Stimulated activated memory B cell treated with anti-CD40 and anti-IgM and Interleukin-4, amounts not matched to agents 10 μg/mL and 1 μg/mL and 100 μg/mL, for 72 hours (primary cell): Measurements from ENCODE around the gene MAP4.
A peak's percentile ranks its signal among the peaks of the same experiment; 100 is the strongest.
"Not testable (repeated sequence)": the region's sequence is repeated elsewhere in the genome, so short reads cannot be mapped to it uniquely, and the experiment has no call there.

ENCODE experiments used
- ATAC-seq: fragments of 150-1000 bp; cut with Tn5 transposase; 2 replicates; pipeline ENCODE4 v1.10.0; 2021
- H3K27ac Mint-ChIP-seq: one replicate; pipeline ENCODE4 v1.8.0; 2022; ENCODE audit warnings: mild to moderate bottlenecking, mixed read lengths
- H3K27me3 Mint-ChIP-seq: one replicate; pipeline ENCODE4 v1.8.0; 2022; ENCODE audit warnings: mixed read lengths
- H3K36me3 Mint-ChIP-seq: one replicate; pipeline ENCODE4 v1.8.0; 2022; ENCODE audit warnings: mixed read lengths
- H3K4me1 Mint-ChIP-seq: one replicate; pipeline ENCODE4 v1.8.0; 2022; ENCODE audit warnings: mixed read lengths
- H3K4me3 Mint-ChIP-seq: one replicate; pipeline ENCODE4 v1.8.0; 2022; ENCODE audit warnings: mild to moderate bottlenecking, moderate library complexity, mixed read lengths
- H3K9me3 Mint-ChIP-seq: one replicate; pipeline ENCODE4 v1.8.0; 2022; ENCODE audit warnings: mixed read lengths

Gene MAP4

GRCh38 chr3:48026951-48027908 lies 11.0 kb upstream of the MAP4 start:
- ATAC-seq, result no peak
- Mint-ChIP-seq H3K4me1 (peaks cover 36% of the 10 kb centered on the region), H3K27me3 (no peaks in the 10 kb centered on the region), H3K9me3 (no peaks in the 10 kb centered on the region), H3K27ac (no peak overlapping the region), H3K4me3 (no peak overlapping the region), H3K36me3 (peaks cover 9% of the 10 kb centered on the region)

- no peak for ATAC-seq
- Mint-ChIP-seq H3K9me3 (no peaks in the 10 kb centered on the region), H3K36me3 (peaks cover 14% of the 10 kb centered on the region), H3K4me1 (peaks cover 43% of the 10 kb centered on the region), H3K27me3 (no peaks in the 10 kb centered on the region), H3K27ac (no peak overlapping the region), H3K4me3 (no peak overlapping the region)
These were observed 9.9 kb upstream of the MAP4 start for GRCh38 chr3:48026098-48026497.

- peaks cover 14% of the 10 kb centered on the region for H3K36me3 Mint-ChIP-seq
- peaks cover 53% of the 10 kb centered on the region for H3K4me1 Mint-ChIP-seq
- H3K9me3 Mint-ChIP-seq, result no peaks in the 10 kb centered on the region
- no peak overlapping the region for H3K27ac Mint-ChIP-seq
- no peak for ATAC-seq
- H3K27me3 Mint-ChIP-seq, result no peaks in the 10 kb centered on the region
- no peak overlapping the region for H3K4me3 Mint-ChIP-seq
These were observed 8.2 kb upstream of the MAP4 start for GRCh38 chr3:48024401-48024800.

GRCh38 chr3:48023377-48023776 lies 7.2 kb upstream of the MAP4 start:
- Mint-ChIP-seq H3K9me3 (no peaks in the 10 kb centered on the region), H3K4me1 (peaks cover 53% of the 10 kb centered on the region), H3K27ac (no peak overlapping the region), H3K36me3 (peaks cover 12% of the 10 kb centered on the region), H3K27me3 (no peaks in the 10 kb centered on the region), H3K4me3 (no peak overlapping the region)
- ATAC-seq, result no peak

GRCh38 chr3:48022178-48022577 lies 6.0 kb upstream of the MAP4 start:
- Mint-ChIP-seq H3K36me3 (peaks cover 6% of the 10 kb centered on the region), H3K27ac (peak overlapping the region; percentile 13), H3K4me3 (no peak overlapping the region), H3K27me3 (no peaks in the 10 kb centered on the region), H3K4me1 (peaks cover 48% of the 10 kb centered on the region), H3K9me3 (no peaks in the 10 kb centered on the region)
- no peak for ATAC-seq

GRCh38 chr3:48018841-48019240 lies 2.6 kb upstream of the MAP4 start:
- no peak for ATAC-seq
- no peaks in the 10 kb centered on the region for H3K27me3 Mint-ChIP-seq
- H3K4me3 Mint-ChIP-seq, result no peak overlapping the region
- peaks cover 6% of the 10 kb centered on the region for H3K36me3 Mint-ChIP-seq
- H3K9me3 Mint-ChIP-seq, result no peaks in the 10 kb centered on the region
- H3K27ac Mint-ChIP-seq, result no peak overlapping the region
- peaks cover 67% of the 10 kb centered on the region for H3K4me1 Mint-ChIP-seq

GRCh38 chr3:48015431-48016180 lies 610 bp downstream of the MAP4 start:
- peaks cover 53% of the 10 kb centered on the region for H3K4me1 Mint-ChIP-seq
- ATAC-seq, result no peak
- H3K27ac Mint-ChIP-seq, result peak overlapping the region; percentile 46
- no peak overlapping the region for H3K4me3 Mint-ChIP-seq
- H3K9me3 Mint-ChIP-seq, result no peaks in the 10 kb centered on the region
- peaks cover 5% of the 10 kb centered on the region for H3K36me3 Mint-ChIP-seq
- no peaks in the 10 kb centered on the region for H3K27me3 Mint-ChIP-seq

- ATAC-seq, result no peak
- H3K4me1 Mint-ChIP-seq, result peaks cover 43% of the 10 kb centered on the region
- no peaks in the 10 kb centered on the region for H3K9me3 Mint-ChIP-seq
- peaks cover 10% of the 10 kb centered on the region for H3K36me3 Mint-ChIP-seq
- H3K4me3 Mint-ChIP-seq, result no peak overlapping the region
- no peak overlapping the region for H3K27ac Mint-ChIP-seq
- H3K27me3 Mint-ChIP-seq, result no peaks in the 10 kb centered on the region
These were observed 1.9 kb downstream of the MAP4 start for GRCh38 chr3:48014358-48014757.

GRCh38 chr3:48013288-48013980 lies 2.8 kb downstream of the MAP4 start:
- Mint-ChIP-seq H3K4me1 (peaks cover 43% of the 10 kb centered on the region), H3K9me3 (no peaks in the 10 kb centered on the region), H3K36me3 (peaks cover 14% of the 10 kb centered on the region), H3K27ac (no peak overlapping the region), H3K27me3 (no peaks in the 10 kb centered on the region), H3K4me3 (no peak overlapping the region)
- ATAC-seq, result no peak

GRCh38 chr3:48012659-48013058 lies 3.6 kb downstream of the MAP4 start:
- Mint-ChIP-seq H3K36me3 (peaks cover 21% of the 10 kb centered on the region), H3K27ac (no peak overlapping the region), H3K4me1 (peaks cover 41% of the 10 kb centered on the region), H3K9me3 (no peaks in the 10 kb centered on the region), H3K4me3 (no peak overlapping the region), H3K27me3 (no peaks in the 10 kb centered on the region)
- ATAC-seq, result no peak

- not testable (repeated sequence) for H3K4me1 Mint-ChIP-seq, H3K4me3 Mint-ChIP-seq, ATAC-seq, H3K27ac Mint-ChIP-seq, H3K27me3 Mint-ChIP-seq, H3K9me3 Mint-ChIP-seq
- H3K36me3 Mint-ChIP-seq, result peaks cover 21% of the 10 kb centered on the region
These were observed 8.2 kb downstream of the MAP4 start for GRCh38 chr3:48008066-48008465.

- H3K27me3 Mint-ChIP-seq, H3K27ac Mint-ChIP-seq, H3K4me3 Mint-ChIP-seq, H3K9me3 Mint-ChIP-seq, ATAC-seq, H3K4me1 Mint-ChIP-seq: not testable (repeated sequence)
- peaks cover 20% of the 10 kb centered on the region for H3K36me3 Mint-ChIP-seq
These were observed 8.9 kb downstream of the MAP4 start for GRCh38 chr3:48007361-48007760.

- H3K9me3 Mint-ChIP-seq, result not testable (repeated sequence)
- peaks cover 16% of the 10 kb centered on the region for H3K36me3 Mint-ChIP-seq
These were observed 9.4 kb downstream of the MAP4 start for GRCh38 chr3:48006794-48007193.

GRCh38 chr3:48004694-48005093 lies 11.5 kb downstream of the MAP4 start:
- no peak for ATAC-seq
- H3K4me3 Mint-ChIP-seq, result no peak overlapping the region
- H3K4me1 Mint-ChIP-seq, result no peaks in the 10 kb centered on the region
- peaks cover 20% of the 10 kb centered on the region for H3K36me3 Mint-ChIP-seq
- no peak overlapping the region for H3K27ac Mint-ChIP-seq
- H3K27me3 Mint-ChIP-seq, result no peaks in the 10 kb centered on the region
- H3K9me3 Mint-ChIP-seq, result no peaks in the 10 kb centered on the region

More at GRCh38 chr3:48006794-48007193, 9.4 kb downstream of the MAP4 start:
- not testable (repeated sequence) for H3K27ac Mint-ChIP-seq, H3K27me3 Mint-ChIP-seq, H3K4me3 Mint-ChIP-seq, H3K4me1 Mint-ChIP-seq, ATAC-seq

GRCh38 chr3:48002787-48003186 lies 13.4 kb downstream of the MAP4 start:
- ATAC-seq, result no peak
- no peaks in the 10 kb centered on the region for H3K9me3 Mint-ChIP-seq
- H3K27ac Mint-ChIP-seq, result no peak overlapping the region
- H3K27me3 Mint-ChIP-seq, result no peaks in the 10 kb centered on the region
- no peak overlapping the region for H3K4me3 Mint-ChIP-seq
- peaks cover under 1% of the 10 kb centered on the region for H3K4me1 Mint-ChIP-seq
- H3K36me3 Mint-ChIP-seq, result peaks cover 10% of the 10 kb centered on the region
